ENCODE measurements around the gene STRN. TPM values are rescaled to one million over a fixed set of nuclear protein-coding genes. Genes with fewer than 3 reads are reported as not detected.

Gene STRN
- total and polyA plus RNA-seq, 10 of the 15 experiments (the other 5 are each of a cell fraction or from before 2014, with no cell fraction given), result 1.00 to 19.2 (median 9.1) TPM

DNA sequence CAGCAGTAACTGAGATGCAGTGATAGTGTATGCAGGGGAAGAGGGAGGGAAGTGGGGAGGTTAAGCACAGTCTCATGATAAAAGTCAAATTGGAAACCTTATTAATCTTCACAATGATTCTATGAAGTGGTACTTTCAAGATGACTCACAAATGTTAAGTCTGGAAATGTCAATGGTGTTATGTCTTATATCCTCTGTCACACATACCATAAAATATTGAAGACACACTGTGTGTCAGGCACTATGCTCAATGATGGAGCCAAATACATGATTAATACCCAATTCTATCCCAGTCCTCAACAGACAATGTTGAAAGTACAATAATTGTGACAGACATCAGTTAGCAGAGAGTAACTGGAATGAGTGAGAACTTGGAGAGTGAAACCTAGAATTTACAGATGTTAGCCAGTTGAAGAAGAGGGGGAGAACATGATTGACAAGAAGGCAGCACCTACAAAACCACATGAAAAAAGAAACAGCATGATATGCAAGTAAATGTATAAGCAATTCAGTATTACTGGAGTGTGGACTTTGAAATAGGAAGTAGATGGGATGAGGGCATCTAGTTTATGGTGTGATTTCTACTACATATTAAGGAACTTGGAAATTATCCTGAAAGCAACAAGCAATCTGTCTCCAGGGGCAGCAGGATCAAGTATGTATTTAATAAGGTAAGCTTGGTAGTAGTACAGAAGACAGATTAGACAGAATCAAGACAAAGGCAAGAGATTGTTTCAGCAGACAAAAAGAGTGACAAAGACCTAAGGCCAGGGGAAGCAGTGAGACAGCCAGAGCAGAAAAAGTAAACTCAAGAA, 107.6 kb downstream of the STRN start (continued):
- TF ChIP-seq GATAD2B (conservative IDR thresholded peaks at IDR 0.05; ENCODE audit: low read depth), result peak; percentile 68; the same call in 1 of the 2 replicates
- 0 out of 2 replicates have a peak, but pooled peaks have one; percentile 54 for TF ChIP-seq JUND (IDR thresholded peaks at IDR 0.05; ENCODE audit: low read depth, low read length)
- TF ChIP-seq NBN (IDR thresholded peaks at IDR 0.05), result peak; percentile 67
- peak; percentile 40; the same call in 1 of the 2 replicates for TF ChIP-seq SPI1 (IDR thresholded peaks at IDR 0.05; ENCODE audit: borderline replicate concordance, insufficient read depth, low read depth, low read length)
- TF ChIP-seq, protein P1, sequence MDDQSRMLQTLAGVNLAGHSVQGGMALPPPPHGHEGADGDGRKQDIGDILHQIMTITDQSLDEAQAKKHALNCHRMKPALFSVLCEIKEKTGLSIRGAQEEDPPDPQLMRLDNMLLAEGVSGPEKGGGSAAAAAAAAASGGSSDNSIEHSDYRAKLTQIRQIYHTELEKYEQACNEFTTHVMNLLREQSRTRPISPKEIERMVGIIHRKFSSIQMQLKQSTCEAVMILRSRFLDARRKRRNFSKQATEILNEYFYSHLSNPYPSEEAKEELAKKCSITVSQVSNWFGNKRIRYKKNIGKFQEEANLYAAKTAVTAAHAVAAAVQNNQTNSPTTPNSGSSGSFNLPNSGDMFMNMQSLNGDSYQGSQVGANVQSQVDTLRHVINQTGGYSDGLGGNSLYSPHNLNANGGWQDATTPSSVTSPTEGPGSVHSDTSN (IDR thresholded peaks at IDR 0.05; ENCODE audit: insufficient replicate concordance, low read depth, low read length), result peak; percentile 23
- TF ChIP-seq STAT1 (conservative IDR thresholded peaks at IDR 0.05), result no peak
- no peak for TF ChIP-seq NFYB (IDR thresholded peaks at IDR 0.05; ENCODE audit: insufficient read depth, low read depth, low read length)
- peak; percentile 79 for TF ChIP-seq JUNB (IDR thresholded peaks at IDR 0.05)
- TF ChIP-seq IRF4 (IDR thresholded peaks at IDR 0.05; ENCODE audit: low read depth, low read length), result peak; percentile 76; the same call in 1 of the 2 replicates
- TF ChIP-seq ETV6 (conservative IDR thresholded peaks at IDR 0.05 in 1 of 2, IDR thresholded peaks at IDR 0.05 in 1 of 2; ENCODE audit: borderline replicate concordance in 1 of 2, low read depth in 1 of 2), result peak in 1 of 2 experiments; percentile 44; a peak in 1 of 4 replicates
- peak in 1 of 2 experiments; percentile 39; a peak in 1 of 4 replicates for TF ChIP-seq EP300 (IDR thresholded peaks at IDR 0.05; ENCODE audit: borderline replicate concordance in 1 of 2, control insufficient read depth in 1 of 2, low read depth in 2 of 2, low read length in 2 of 2)
- peak; percentile 88 for TF ChIP-seq ZNF217 (IDR thresholded peaks at IDR 0.05)
- TF ChIP-seq NFIC (IDR thresholded peaks at IDR 0.05; ENCODE audit: low read depth, low read length), result peak; percentile 25; the same call in 1 of the 2 replicates
- no peak for TF ChIP-seq CBX5 (IDR thresholded peaks at IDR 0.05; ENCODE audit: low read depth)
- no peak for TF ChIP-seq SMAD5 (IDR thresholded peaks at IDR 0.05; ENCODE audit: low read depth)
- TF ChIP-seq, protein P2, sequence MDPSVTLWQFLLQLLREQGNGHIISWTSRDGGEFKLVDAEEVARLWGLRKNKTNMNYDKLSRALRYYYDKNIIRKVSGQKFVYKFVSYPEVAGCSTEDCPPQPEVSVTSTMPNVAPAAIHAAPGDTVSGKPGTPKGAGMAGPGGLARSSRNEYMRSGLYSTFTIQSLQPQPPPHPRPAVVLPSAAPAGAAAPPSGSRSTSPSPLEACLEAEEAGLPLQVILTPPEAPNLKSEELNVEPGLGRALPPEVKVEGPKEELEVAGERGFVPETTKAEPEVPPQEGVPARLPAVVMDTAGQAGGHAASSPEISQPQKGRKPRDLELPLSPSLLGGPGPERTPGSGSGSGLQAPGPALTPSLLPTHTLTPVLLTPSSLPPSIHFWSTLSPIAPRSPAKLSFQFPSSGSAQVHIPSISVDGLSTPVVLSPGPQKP (IDR thresholded peaks at IDR 0.05; ENCODE audit: low read depth, low read length), result no peak
- TF ChIP-seq MTA2 (IDR thresholded peaks at IDR 0.05; ENCODE audit: low read depth), result peak; percentile 73
- 0 out of 2 replicates have a peak, but pooled peaks have one; percentile 21 for TF ChIP-seq FOXM1 (IDR thresholded peaks at IDR 0.05; ENCODE audit: low read depth, low read length)
- peak; percentile 78 to 82 for TF ChIP-seq IKZF2 (IDR thresholded peaks at IDR 0.05)
- TF ChIP-seq DPF2 (IDR thresholded peaks at IDR 0.05), result peak; percentile 99
- no peak for TF ChIP-seq KLF5 (IDR thresholded peaks at IDR 0.05; ENCODE audit: partially characterized antibody)
- TF ChIP-seq SUPT20H (IDR thresholded peaks at IDR 0.05; ENCODE audit: borderline replicate concordance, control insufficient read depth, low read depth, low read length), result no peak
- 0 out of 2 replicates have a peak, but pooled peaks have one; percentile 9 for TF ChIP-seq NR2F1 (conservative IDR thresholded peaks at IDR 0.05)

Data from GM12878 (cell line).